Activated CD8-positive, alpha-beta memory T cell treated with anti-CD3 and anti-CD28 coated beads, Interleukin-2, amount 10 ng/mL, durations not matched to agents 7 days and 5 days (primary cell): ENCODE measurements around the gene GMDS. TPM values are rescaled to one million over a fixed set of nuclear protein-coding genes. Genes with fewer than 3 reads are reported as not detected.

Source experiments
- ATAC-seq: fragments of 150-1000 bp; cut with Tn5 transposase; one replicate; pipeline ENCODE4 v1.10.0; 2021; ENCODE audit warnings: moderate library complexity
- CTCF ChIA-PET: fragments of 350-600 bp; sonication (Branson Sonifier 250); formaldehyde crosslinking; loops from one replicate; lab custom pipeline; 2021; ENCODE audit warnings: antibody characterized with exemption; lab: Charles Lee
- DNase-seq: peaks from one replicate; pipeline ENCODE4 v3.0.0-alpha.2; 2020
- H3K27ac Mint-ChIP-seq: one replicate; pipeline ENCODE4 v1.8.0; 2021; ENCODE audit warnings: mild to moderate bottlenecking, mixed read lengths
- H3K27me3 Mint-ChIP-seq: one replicate; pipeline ENCODE4 v1.8.0; 2021; ENCODE audit warnings: mixed read lengths
- H3K36me3 Mint-ChIP-seq: one replicate; pipeline ENCODE4 v1.8.0; 2021; ENCODE audit warnings: mild to moderate bottlenecking, mixed read lengths
- H3K4me1 Mint-ChIP-seq: one replicate; pipeline ENCODE4 v1.8.0; 2021; ENCODE audit warnings: mixed read lengths
- H3K4me3 Mint-ChIP-seq: one replicate; pipeline ENCODE4 v1.8.0; 2021; ENCODE audit warnings: mild to moderate bottlenecking, moderate library complexity, mixed read lengths
- H3K9me3 Mint-ChIP-seq: one replicate; pipeline ENCODE4 v1.8.0; 2022; ENCODE audit warnings: low read depth, mixed read lengths
- total RNA-seq, 2 experiments: library from RNA; stranded (reverse); gene quantifications; one replicate each; pipeline ENCODE4 v1.2.3, GENCODE V29; 2021

Gene GMDS
- total RNA-seq, 2 experiments from 2014 or later: 28.2 to 36.9 TPM

DNA sequence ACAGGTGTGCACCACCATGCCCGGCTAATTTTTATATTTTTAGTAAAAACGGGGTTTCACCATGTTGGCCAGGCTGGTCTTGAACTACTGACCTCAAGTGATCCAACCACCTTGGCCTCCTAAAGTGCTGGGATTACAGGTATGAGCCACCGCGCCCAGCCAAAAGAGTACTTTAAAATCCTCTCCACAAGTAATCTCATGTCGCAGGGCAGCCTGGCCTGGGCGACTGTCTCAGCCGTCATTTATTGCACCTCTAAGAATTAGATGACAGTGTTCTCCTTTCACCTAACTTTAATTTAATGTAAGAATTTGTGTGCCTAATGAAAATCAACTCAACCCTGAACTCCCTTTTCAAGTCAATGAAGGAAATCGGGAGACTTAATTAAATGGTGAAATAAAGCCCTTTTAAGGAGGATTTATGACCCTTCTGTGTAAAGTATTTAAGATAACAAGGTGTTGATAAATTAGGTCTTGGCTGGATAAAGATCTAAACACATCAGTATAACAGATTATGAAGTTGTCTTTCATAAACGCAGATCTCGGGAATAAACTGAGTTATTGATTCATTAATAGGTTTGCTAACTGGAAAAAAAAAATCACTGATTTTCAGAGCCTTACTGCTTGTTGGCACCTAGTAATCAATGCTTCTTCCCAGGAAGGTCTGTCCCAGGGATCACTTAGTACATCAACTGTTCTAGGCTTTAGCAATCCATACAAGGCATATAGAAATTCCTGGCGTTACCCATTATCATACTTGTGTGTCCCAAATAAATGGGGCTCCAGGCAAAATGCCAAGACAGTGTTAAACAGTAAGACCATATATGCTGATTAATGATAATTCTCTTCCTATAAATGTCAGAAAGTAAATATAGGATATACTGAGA is 209.3 kb downstream of the GMDS start:
- no peak overlapping the region for H3K4me3 Mint-ChIP-seq

DNA sequence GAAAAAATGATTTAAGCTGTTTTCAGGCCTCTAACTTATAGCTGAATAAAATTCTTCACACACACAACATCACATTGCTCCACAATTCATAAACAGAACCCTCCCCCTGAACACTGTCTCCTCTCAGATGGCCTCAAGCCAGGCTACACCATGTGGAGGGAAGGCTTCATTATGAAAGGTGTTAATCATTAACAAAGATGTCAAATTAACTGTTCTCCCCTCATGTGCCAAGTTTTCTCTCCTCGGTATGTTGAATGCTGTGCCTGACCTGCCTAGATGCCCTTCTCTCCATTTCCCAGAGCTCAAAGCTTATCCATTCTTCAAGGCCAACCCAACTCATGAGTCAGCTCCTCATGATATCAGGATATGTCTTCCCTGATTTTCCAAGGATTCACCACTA is 210.4 kb downstream of the GMDS start:
- Mint-ChIP-seq H3K27me3 (peaks cover 11% of the 10 kb centered on the region), H3K4me3 (no peak overlapping the region), H3K27ac (no peak overlapping the region), H3K9me3 (no peaks in the 10 kb centered on the region), H3K36me3 (peaks cover 4% of the 10 kb centered on the region), H3K4me1 (peaks cover 28% of the 10 kb centered on the region)
- CTCF ChIA-PET: no interaction called here
- DNase-seq (no peak), ATAC-seq (no peak)

More for the DNA sequence above, 209.3 kb downstream of the GMDS start:
- ATAC-seq (no peak), DNase-seq (no peak)
- Mint-ChIP-seq H3K36me3 (peaks cover 4% of the 10 kb centered on the region), H3K9me3 (no peaks in the 10 kb centered on the region), H3K27me3 (peaks cover 11% of the 10 kb centered on the region), H3K27ac (no peak overlapping the region), H3K4me1 (peaks cover 28% of the 10 kb centered on the region)
- CTCF ChIA-PET: no interaction called here

DNA sequence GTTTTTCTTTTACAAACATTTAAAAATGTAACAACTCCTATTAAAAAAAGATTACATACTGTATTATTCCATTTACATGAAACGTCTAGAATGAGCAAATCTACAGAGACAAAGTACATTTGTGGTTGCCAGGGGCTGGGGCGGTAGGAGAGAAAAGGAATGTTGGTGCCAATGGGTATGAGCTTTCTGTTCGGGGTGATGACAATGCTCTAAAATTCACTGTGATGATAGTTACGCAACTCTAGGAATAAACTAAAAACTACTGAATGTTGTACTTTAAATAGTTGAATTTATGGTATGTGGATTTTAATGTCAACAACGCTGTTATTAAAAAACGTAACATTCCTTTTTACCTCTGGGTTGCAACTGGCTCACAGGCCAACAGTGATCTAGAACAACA is 211.1 kb downstream of the GMDS start:
- Mint-ChIP-seq H3K36me3 (peaks cover 4% of the 10 kb centered on the region), H3K4me3 (no peak overlapping the region), H3K27me3 (peaks cover 11% of the 10 kb centered on the region), H3K4me1 (peaks cover 28% of the 10 kb centered on the region), H3K9me3 (no peaks in the 10 kb centered on the region), H3K27ac (no peak overlapping the region)
- ATAC-seq (no peak), DNase-seq (no peak)
- CTCF ChIA-PET: no interaction called here

DNA sequence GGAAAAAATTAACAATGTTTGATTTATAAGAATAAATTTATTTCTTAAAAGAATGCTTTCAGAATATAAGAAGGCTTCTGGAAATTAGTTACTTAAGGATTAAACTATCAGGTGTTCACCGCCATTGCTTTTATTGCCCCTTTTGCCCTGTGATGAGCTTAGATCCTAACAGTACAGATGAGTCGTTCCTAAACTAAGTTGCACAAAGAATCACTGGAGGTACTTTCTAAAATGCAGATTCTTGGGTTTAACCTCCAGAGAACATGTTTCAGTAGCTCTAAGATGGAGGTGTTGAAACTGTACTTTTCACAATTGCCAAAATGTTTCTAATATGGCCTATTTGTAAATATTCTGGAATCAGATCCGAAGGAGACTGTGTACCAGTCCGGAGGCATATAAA is 211.9 kb downstream of the GMDS start:
- peaks cover 11% of the 10 kb centered on the region for H3K27me3 Mint-ChIP-seq
- H3K4me3 Mint-ChIP-seq: no peak overlapping the region
- CTCF ChIA-PET: no interaction called here
- ATAC-seq (no peak), DNase-seq (no peak)
- H3K9me3 Mint-ChIP-seq: no peaks in the 10 kb centered on the region
- H3K36me3 Mint-ChIP-seq: peaks cover 4% of the 10 kb centered on the region
- H3K4me1 Mint-ChIP-seq: peaks cover 25% of the 10 kb centered on the region
- no peak overlapping the region for H3K27ac Mint-ChIP-seq

DNA sequence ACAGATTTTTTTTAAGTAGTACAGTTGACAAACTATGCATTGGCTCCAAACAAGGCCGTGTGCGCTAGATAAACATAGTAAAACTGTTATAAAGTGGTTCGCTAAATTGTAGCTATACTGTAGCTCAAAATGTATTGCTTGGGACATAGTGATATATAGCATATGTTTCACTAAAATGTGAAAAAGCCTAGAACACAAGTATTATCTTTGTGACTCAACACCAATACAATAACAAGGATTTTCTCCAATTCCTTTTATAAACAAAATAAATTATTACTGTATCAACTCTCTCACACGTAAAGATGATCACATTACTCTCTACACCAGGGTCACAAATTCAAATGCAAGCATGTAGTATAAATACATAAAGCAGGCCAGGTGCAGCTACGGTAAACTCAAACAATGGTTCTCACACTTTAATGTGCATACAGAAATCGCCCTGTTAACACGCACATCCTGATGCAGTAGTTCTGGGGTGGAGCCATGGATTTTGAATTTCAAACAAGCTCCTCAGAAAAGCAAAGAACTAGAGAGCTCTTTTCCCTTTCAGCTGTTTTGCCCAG is 214.6 kb downstream of the GMDS start:
- CTCF ChIA-PET: no interaction called here
- Mint-ChIP-seq H3K4me3 (no peak overlapping the region), H3K27me3 (no peaks in the 10 kb centered on the region), H3K4me1 (peaks cover 14% of the 10 kb centered on the region), H3K36me3 (peaks cover 4% of the 10 kb centered on the region), H3K9me3 (no peaks in the 10 kb centered on the region), H3K27ac (no peak overlapping the region)
- no peak for ATAC-seq
- no peak for DNase-seq

DNA sequence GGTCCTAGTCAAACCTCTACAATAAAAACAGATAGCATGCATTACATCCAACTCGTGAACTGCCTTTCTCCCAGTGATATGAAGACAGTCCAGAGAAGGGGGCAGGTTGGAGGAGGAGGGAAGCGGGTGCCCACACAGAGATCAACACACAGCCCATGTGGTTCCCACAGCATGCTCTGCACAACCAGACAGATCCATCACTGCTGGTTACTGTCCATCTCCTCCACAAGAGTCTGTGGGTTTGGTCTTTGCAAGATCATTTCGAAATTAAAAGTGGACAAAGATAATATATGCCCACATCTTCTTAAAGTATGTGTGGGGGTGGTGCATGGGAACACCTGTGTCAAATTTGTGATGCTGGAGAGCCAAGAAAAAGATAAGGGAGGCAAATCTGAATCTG is 215.5 kb downstream of the GMDS start:
- Mint-ChIP-seq H3K4me3 (no peak overlapping the region), H3K27me3 (no peaks in the 10 kb centered on the region), H3K36me3 (peaks cover 1% of the 10 kb centered on the region), H3K4me1 (peaks cover 14% of the 10 kb centered on the region), H3K9me3 (no peaks in the 10 kb centered on the region), H3K27ac (no peak overlapping the region)
- ATAC-seq (no peak), DNase-seq (no peak)
- CTCF ChIA-PET: no interaction called here

DNA sequence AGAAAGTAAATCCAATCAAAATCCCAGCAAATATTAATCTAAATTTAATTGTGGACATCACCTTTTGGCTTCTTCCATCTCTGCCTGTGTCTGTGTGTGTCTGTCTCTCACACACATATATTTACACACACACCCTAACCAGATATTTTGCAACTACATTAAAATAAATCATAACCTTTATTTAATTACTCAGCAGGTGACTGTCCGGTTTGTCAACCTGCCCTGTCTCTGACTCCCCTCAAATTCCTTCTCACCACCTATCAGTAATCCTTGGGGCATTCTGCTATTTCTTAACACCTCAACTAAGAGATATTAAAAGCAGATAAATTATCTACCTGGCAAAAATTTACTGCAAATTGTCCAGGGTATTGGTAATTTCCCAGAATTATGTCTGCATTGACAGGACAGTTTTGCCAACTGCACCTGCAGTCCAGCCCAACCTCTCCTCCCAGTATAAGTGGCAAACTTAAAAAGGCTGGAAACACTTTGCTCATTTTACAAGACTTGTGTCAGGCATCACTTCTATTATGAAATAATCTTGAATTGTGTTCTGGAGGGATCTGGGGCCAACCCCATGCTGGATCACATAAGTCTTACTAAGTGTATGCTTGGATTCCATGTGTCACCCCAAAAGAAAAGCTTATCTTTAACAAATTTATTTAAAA is 216.1 kb downstream of the GMDS start:
- H3K27ac Mint-ChIP-seq: no peak overlapping the region
- CTCF ChIA-PET: interaction anchor here (0.6 kb wide), 1 partner anchor 419 kb away, joined by 3 read pairs; no protein-coding TSS in a partner anchor

DNA sequence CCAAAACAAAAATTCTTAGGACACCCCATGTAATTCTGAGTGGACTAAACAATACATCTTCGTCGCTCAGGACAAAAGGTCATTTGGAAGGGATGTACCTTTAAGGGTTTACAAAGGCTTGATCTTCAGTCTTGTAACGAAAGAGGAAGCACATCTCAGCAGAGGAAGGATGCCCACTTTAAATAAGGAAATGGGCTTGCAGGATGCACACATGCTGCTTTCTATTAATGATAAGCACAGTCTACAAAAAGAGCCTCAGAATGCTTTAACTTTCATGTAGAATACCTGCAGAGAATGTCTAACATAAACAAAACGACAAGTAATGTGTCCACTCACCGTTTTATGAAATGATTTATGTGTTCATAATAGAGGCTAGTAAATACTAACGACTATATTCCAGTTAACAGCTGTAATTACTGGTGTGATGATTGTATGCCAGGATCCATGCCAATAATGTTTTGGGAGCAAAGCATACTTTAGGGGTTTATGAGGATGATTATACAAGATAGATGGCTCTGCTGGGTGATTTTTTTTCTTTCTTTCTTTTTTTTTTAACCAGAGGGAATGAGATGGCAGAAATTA is 216.9 kb downstream of the GMDS start:
- Mint-ChIP-seq H3K9me3 (no peaks in the 10 kb centered on the region), H3K27ac (peak overlapping the region; percentile 31), H3K27me3 (peaks cover 2% of the 10 kb centered on the region), H3K4me3 (no peak overlapping the region), H3K36me3 (peaks cover 1% of the 10 kb centered on the region), H3K4me1 (peaks cover 9% of the 10 kb centered on the region)
- no peak for DNase-seq
- CTCF ChIA-PET: interaction anchor here (0.6 kb wide), 1 partner anchor 420 kb away, joined by 3 read pairs; no protein-coding TSS in a partner anchor
- no peak for ATAC-seq

More for the DNA sequence above, 216.1 kb downstream of the GMDS start:
- Mint-ChIP-seq H3K9me3 (no peaks in the 10 kb centered on the region), H3K27me3 (no peaks in the 10 kb centered on the region), H3K36me3 (peaks cover 1% of the 10 kb centered on the region), H3K4me3 (no peak overlapping the region), H3K4me1 (peaks cover 13% of the 10 kb centered on the region)
- no peak for ATAC-seq
- no peak for DNase-seq

DNA sequence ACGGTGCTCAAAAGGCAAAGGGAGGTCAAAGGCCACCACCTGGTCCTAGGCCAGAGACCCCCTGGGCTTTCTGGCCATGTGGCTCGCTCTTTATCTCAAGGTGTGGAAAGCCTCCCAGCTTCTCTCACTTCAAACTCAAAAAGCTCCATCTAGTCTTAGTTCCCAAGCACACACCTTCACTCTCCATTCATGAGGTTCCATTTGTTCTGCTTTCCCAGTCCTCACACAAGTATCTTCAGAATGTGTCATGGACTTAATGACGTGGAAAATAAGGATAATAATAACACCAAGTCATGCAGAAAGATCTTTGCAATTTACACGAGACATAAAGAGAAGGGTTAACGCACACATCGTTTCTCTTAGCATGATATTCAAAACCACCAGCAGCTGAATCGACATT is 219.3 kb downstream of the GMDS start:
- DNase-seq (no peak), ATAC-seq (no peak)
- H3K27me3 Mint-ChIP-seq: peaks cover 2% of the 10 kb centered on the region
- peaks cover 8% of the 10 kb centered on the region for H3K4me1 Mint-ChIP-seq
- no peak overlapping the region for H3K4me3 Mint-ChIP-seq
- no peaks in the 10 kb centered on the region for H3K9me3 Mint-ChIP-seq
- H3K27ac Mint-ChIP-seq: no peak overlapping the region
- CTCF ChIA-PET: no interaction called here
- no peaks in the 10 kb centered on the region for H3K36me3 Mint-ChIP-seq

DNA sequence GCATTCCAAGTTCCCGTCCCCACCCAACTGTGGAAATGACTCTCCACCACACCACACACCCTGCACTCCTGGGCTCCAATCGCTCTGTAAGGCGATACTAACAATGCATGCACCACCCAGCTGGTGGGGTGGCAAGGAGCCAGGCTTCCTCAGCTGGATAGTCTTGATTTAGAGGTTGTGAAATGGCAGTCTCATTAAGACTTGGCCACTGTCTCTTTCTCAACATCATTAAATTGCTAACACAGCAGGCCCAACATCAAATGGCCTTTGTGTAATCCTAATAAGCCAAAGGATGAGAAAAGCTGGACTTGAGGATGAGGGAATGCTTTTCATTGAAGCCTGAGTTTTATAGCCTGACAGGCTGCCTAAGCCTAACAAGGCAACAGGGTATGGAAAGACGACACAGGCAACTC is 223.7 kb downstream of the GMDS start:
- CTCF ChIA-PET: no interaction called here
- Mint-ChIP-seq H3K4me3 (no peak overlapping the region), H3K36me3 (peaks cover 6% of the 10 kb centered on the region), H3K27me3 (peaks cover 2% of the 10 kb centered on the region), H3K9me3 (no peaks in the 10 kb centered on the region), H3K4me1 (no peaks in the 10 kb centered on the region), H3K27ac (no peak overlapping the region)
- DNase-seq (no peak), ATAC-seq (no peak)

DNA sequence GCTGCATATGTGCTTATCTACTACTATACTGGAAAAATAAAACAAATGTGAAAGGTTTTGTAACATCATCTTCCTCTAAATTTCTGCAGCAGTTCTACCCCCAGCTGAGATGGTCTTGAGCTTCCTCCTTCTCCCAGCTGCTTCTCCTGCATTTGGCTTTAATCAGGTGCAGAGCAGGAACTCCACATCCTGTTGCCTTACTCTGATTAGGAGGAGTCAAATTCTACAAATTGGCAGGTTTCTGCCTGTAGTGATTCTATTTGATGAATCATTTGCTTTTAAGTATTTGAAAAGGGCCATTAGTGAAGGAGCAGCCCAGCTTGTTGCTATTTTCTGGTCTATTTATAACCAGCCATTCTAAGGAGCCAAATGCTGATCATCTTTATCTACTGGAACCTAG is 224.5 kb downstream of the GMDS start:
- no peak for ATAC-seq
- no peaks in the 10 kb centered on the region for H3K4me1 Mint-ChIP-seq
- DNase-seq: no peak
- peaks cover 6% of the 10 kb centered on the region for H3K36me3 Mint-ChIP-seq
- CTCF ChIA-PET: no interaction called here
- H3K4me3 Mint-ChIP-seq: no peak overlapping the region
- no peak overlapping the region for H3K27ac Mint-ChIP-seq
- H3K27me3 Mint-ChIP-seq: peaks cover 2% of the 10 kb centered on the region
- no peaks in the 10 kb centered on the region for H3K9me3 Mint-ChIP-seq

DNA sequence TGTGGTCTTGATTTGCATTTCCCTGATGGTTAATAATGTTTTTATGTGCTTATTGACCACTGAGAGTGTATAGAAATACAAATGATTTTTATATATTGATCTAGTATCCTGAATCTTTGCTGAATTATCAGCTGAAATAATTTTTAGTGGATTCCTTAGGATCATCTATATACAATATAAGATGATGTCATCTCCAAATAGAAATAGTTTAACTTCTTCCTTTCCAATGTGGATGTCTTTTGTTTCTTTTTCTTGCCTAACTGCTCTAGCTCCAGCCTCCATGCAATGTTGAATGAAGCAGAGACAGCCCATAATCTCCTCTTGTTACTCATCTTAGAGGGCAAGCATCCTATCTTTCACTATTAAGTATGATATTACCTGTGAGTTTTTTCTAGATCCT is 226.4 kb downstream of the GMDS start:
- H3K4me3 Mint-ChIP-seq: no peak overlapping the region
- DNase-seq (no peak), ATAC-seq (no peak)
- CTCF ChIA-PET: no interaction called here
- peaks cover 8% of the 10 kb centered on the region for H3K9me3 Mint-ChIP-seq
- peaks cover 2% of the 10 kb centered on the region for H3K27me3 Mint-ChIP-seq
- H3K4me1 Mint-ChIP-seq: no peaks in the 10 kb centered on the region
- H3K36me3 Mint-ChIP-seq: peaks cover 15% of the 10 kb centered on the region
- no peak overlapping the region for H3K27ac Mint-ChIP-seq

DNA sequence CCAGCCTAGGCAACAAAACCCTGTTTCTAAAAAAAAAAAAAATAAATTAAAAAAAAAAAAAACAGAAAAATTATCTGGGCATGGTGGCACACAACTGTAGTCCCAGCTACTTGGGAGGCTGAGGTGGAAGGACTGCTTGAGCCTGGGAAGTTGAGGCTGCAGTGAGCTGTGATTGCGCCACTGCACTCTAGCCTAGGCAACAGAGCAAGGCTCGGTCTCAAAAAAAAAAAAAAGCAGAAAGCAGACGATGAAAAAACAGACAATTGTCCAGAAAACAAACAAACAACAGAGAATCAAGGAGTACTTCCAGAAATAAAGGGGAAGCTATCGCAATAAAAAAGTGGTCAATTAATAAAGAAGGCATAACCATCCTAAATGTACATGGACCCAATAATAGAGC is 229.4 kb downstream of the GMDS start:
- peaks cover 22% of the 10 kb centered on the region for H3K36me3 Mint-ChIP-seq

More for the DNA sequence above, 229.4 kb downstream of the GMDS start:
- peaks cover 18% of the 10 kb centered on the region for H3K9me3 Mint-ChIP-seq
- no peaks in the 10 kb centered on the region for H3K27me3 Mint-ChIP-seq
- H3K27ac Mint-ChIP-seq: no peak overlapping the region
- CTCF ChIA-PET: no interaction called here
- DNase-seq (no peak), ATAC-seq (no peak)
- H3K4me1 Mint-ChIP-seq: no peaks in the 10 kb centered on the region
- no peak overlapping the region for H3K4me3 Mint-ChIP-seq
